Activated naive CD4-positive, alpha-beta T cell treated with anti-CD3 and anti-CD28 coated beads for 36 hours (primary cell): ENCODE measurements around the gene EPM2AIP1. TPM values are rescaled to one million over a fixed set of nuclear protein-coding genes. Genes with fewer than 3 reads are reported as not detected.
"Not testable (repeated sequence)": the region's sequence is repeated elsewhere in the genome, so short reads cannot be mapped to it uniquely, and the experiment has no call there.

Experiments
- CTCF ChIA-PET: fragments of 350-600 bp; sonication (Branson Sonifier 250); formaldehyde crosslinking; loops from one replicate; lab custom pipeline; 2021; ENCODE audit warnings: antibody characterized with exemption; lab: Charles Lee
- DNase-seq: peaks from one replicate; pipeline ENCODE4 v3.0.0-alpha.2; 2020
- H3K27ac Mint-ChIP-seq: one replicate; pipeline ENCODE4 v1.8.0; 2021; ENCODE audit warnings: mild to moderate bottlenecking, mixed read lengths
- H3K27me3 Mint-ChIP-seq: one replicate; pipeline ENCODE4 v1.8.0; 2021; ENCODE audit warnings: low read depth, mixed read lengths
- H3K36me3 Mint-ChIP-seq: one replicate; pipeline ENCODE4 v1.8.0; 2021; ENCODE audit warnings: low read depth, mixed read lengths
- H3K4me1 Mint-ChIP-seq: one replicate; pipeline ENCODE4 v1.8.0; 2021; ENCODE audit warnings: low read depth, mixed read lengths
- H3K4me3 Mint-ChIP-seq: one replicate; pipeline ENCODE4 v1.8.0; 2021; ENCODE audit warnings: mild to moderate bottlenecking, moderate library complexity, mixed read lengths
- H3K9me3 Mint-ChIP-seq: one replicate; pipeline ENCODE4 v1.8.0; 2021; ENCODE audit warnings: mixed read lengths
- intact Hi-C: fragments of 100-400 bp; cut with micrococcal nuclease; formaldehyde crosslinking; loops from one replicate; pipeline ENCODE4 v1.15.1; 2023
- total RNA-seq, 2 experiments: library from RNA; stranded (reverse); gene quantifications; one replicate each; pipeline ENCODE4 v1.2.3, GENCODE V29; 2021

EPM2AIP1 gene
- total RNA-seq, 2 experiments from 2014 or later: 10.8 to 13.1 TPM

GRCh38 chr3:36963008-36963407 is 29.9 kb downstream of the EPM2AIP1 start:
- H3K4me3 Mint-ChIP-seq, H3K4me1 Mint-ChIP-seq, H3K27ac Mint-ChIP-seq, CTCF ChIA-PET, H3K9me3 Mint-ChIP-seq, intact Hi-C loops, H3K27me3 Mint-ChIP-seq, DNase-seq, H3K36me3 Mint-ChIP-seq: not testable (repeated sequence)

- Mint-ChIP-seq H3K36me3 (no peaks in the 10 kb centered on the region), H3K27me3 (no peaks in the 10 kb centered on the region), H3K4me3 (no peak overlapping the region), H3K27ac (no peak overlapping the region), H3K4me1 (peaks cover 17% of the 10 kb centered on the region), H3K9me3 (no peaks in the 10 kb centered on the region)
- intact Hi-C loops: no loop called here
- no peak for DNase-seq
- CTCF ChIA-PET: interaction anchor here (0.6 to 4.1 kb wide), 8 partner anchors 9 to 1036 kb away, joined by 3 to 59 read pairs (median 12); partner anchors contain the start of gene TRANK1
Measured at GRCh38 chr3:36960502-36960901, 32.4 kb downstream of the EPM2AIP1 start.

GRCh38 chr3:36959821-36960220 is 33.1 kb downstream of the EPM2AIP1 start:
- Mint-ChIP-seq H3K36me3 (no peaks in the 10 kb centered on the region), H3K4me3 (no peak overlapping the region), H3K27me3 (no peaks in the 10 kb centered on the region), H3K9me3 (no peaks in the 10 kb centered on the region), H3K27ac (no peak overlapping the region), H3K4me1 (peaks cover 17% of the 10 kb centered on the region)
- CTCF ChIA-PET: interaction anchor here (0.6 to 4.9 kb wide), 17 partner anchors 10 to 1035 kb away, joined by 3 to 74 read pairs (median 6); partner anchors contain the start of gene TRANK1
- no peak for DNase-seq
- intact Hi-C loops: loop anchor here (2.0 kb wide), 2 partner anchors 15 to 253 kb away; partner anchors contain the start of gene TRANK1

GRCh38 chr3:36957862-36958686 is 34.9 kb downstream of the EPM2AIP1 start:
- Mint-ChIP-seq H3K27me3 (no peaks in the 10 kb centered on the region), H3K4me1 (peaks cover 17% of the 10 kb centered on the region), H3K36me3 (no peaks in the 10 kb centered on the region), H3K9me3 (no peaks in the 10 kb centered on the region), H3K27ac (no peak overlapping the region), H3K4me3 (no peak overlapping the region)
- CTCF ChIA-PET: interaction anchor here (0.6 to 4.9 kb wide), 41 partner anchors 8 to 296 kb away, joined by 3 to 74 read pairs (median 5); no protein-coding TSS in a partner anchor
- intact Hi-C loops: loop anchor here (1.0 to 2.0 kb wide), 10 partner anchors 13 to 992 kb away; partner anchors contain the start of gene TRANK1
- DNase-seq: peak; percentile 18

GRCh38 chr3:36957063-36957462 is 35.9 kb downstream of the EPM2AIP1 start:
- Mint-ChIP-seq H3K4me1 (peaks cover 17% of the 10 kb centered on the region), H3K4me3 (no peak overlapping the region), H3K27ac (no peak overlapping the region), H3K27me3 (no peaks in the 10 kb centered on the region), H3K36me3 (no peaks in the 10 kb centered on the region), H3K9me3 (no peaks in the 10 kb centered on the region)
- intact Hi-C loops: no loop called here
- CTCF ChIA-PET: interaction anchor here (0.5 to 4.9 kb wide), 12 partner anchors 13 to 223 kb away, joined by 3 to 74 read pairs (median 12); no protein-coding TSS in a partner anchor
- peak; percentile 29 for DNase-seq

GRCh38 chr3:36956155-36956554 is 36.8 kb downstream of the EPM2AIP1 start:
- no peak overlapping the region for H3K27ac Mint-ChIP-seq
- H3K36me3 Mint-ChIP-seq: no peaks in the 10 kb centered on the region
- no peaks in the 10 kb centered on the region for H3K27me3 Mint-ChIP-seq
- CTCF ChIA-PET: interaction anchor here (1.1 to 4.9 kb wide), 6 partner anchors 13 to 119 kb away, joined by 3 to 74 read pairs (median 9); partner anchors contain the start of genes EPM2AIP1 and MLH1
- peaks cover 17% of the 10 kb centered on the region for H3K4me1 Mint-ChIP-seq
- no peak for DNase-seq
- no peaks in the 10 kb centered on the region for H3K9me3 Mint-ChIP-seq
- H3K4me3 Mint-ChIP-seq: no peak overlapping the region
- intact Hi-C loops: no loop called here

GRCh38 chr3:36954452-36955134 is 38.3 kb downstream of the EPM2AIP1 start:
- DNase-seq: no peak
- no peaks in the 10 kb centered on the region for H3K27me3 Mint-ChIP-seq
- intact Hi-C loops: no loop called here
- no peaks in the 10 kb centered on the region for H3K9me3 Mint-ChIP-seq
- H3K36me3 Mint-ChIP-seq: no peaks in the 10 kb centered on the region
- CTCF ChIA-PET: interaction anchor here (0.6 to 1.4 kb wide), 2 partner anchors 38 to 86 kb away, joined by 5 read pairs; partner anchors contain the start of genes EPM2AIP1 and MLH1
- peaks cover 17% of the 10 kb centered on the region for H3K4me1 Mint-ChIP-seq
- H3K27ac Mint-ChIP-seq: no peak overlapping the region
- no peak overlapping the region for H3K4me3 Mint-ChIP-seq

- CTCF ChIA-PET: interaction anchor here (1.0 to 1.1 kb wide), 2 partner anchors 11 to 42 kb away, joined by 3 to 8 read pairs; no protein-coding TSS in a partner anchor
- H3K4me3 Mint-ChIP-seq, H3K27ac Mint-ChIP-seq: not testable (repeated sequence)
Measured at GRCh38 chr3:36947814-36948213, 45.1 kb downstream of the EPM2AIP1 start.

GRCh38 chr3:36945333-36945980 is 47.5 kb downstream of the EPM2AIP1 start:
- CTCF ChIA-PET: interaction anchor here (0.7 to 1.8 kb wide), 4 partner anchors 14 to 44 kb away, joined by 3 to 5 read pairs (median 4); no protein-coding TSS in a partner anchor
- Mint-ChIP-seq H3K36me3 (peaks cover 10% of the 10 kb centered on the region), H3K4me1 (peaks cover 12% of the 10 kb centered on the region), H3K27ac (no peak overlapping the region), H3K4me3 (peak overlapping the region; percentile 70), H3K9me3 (peaks cover 22% of the 10 kb centered on the region), H3K27me3 (no peaks in the 10 kb centered on the region)
- DNase-seq: no peak
- intact Hi-C loops: loop anchor here (1.0 to 2.0 kb wide), 3 partner anchors 13 to 69 kb away; partner anchors contain the start of genes EPM2AIP1 and MLH1

More at GRCh38 chr3:36947814-36948213, 45.1 kb downstream of the EPM2AIP1 start:
- intact Hi-C loops, DNase-seq, H3K27me3 Mint-ChIP-seq: not testable (repeated sequence)
- peaks cover 22% of the 10 kb centered on the region for H3K9me3 Mint-ChIP-seq
- H3K4me1 Mint-ChIP-seq: peaks cover 10% of the 10 kb centered on the region
- peaks cover 10% of the 10 kb centered on the region for H3K36me3 Mint-ChIP-seq

GRCh38 chr3:36944641-36945270 is 48.2 kb downstream of the EPM2AIP1 start, which contains the start of gene TRANK1:
TRANK1 (minus strand) TSS chr3:36945054; CDS start chr3:36944809, 245 bp downstream.
- Mint-ChIP-seq H3K27ac (no peak within 1 kb of the TSS), H3K9me3 (peaks cover 22% of the 10 kb centered on the region), H3K4me3 (peak within 1 kb of the TSS; percentile 78), H3K4me1 (peaks cover 12% of the 10 kb centered on the region), H3K36me3 (peaks cover 10% of the 10 kb centered on the region), H3K27me3 (no peaks in the 10 kb centered on the region)
- CTCF ChIA-PET: interaction anchor here (0.7 to 2.9 kb wide), 7 partner anchors 13 to 75 kb away, joined by 3 to 13 read pairs (median 4); no protein-coding TSS in a partner anchor
- intact Hi-C loops: loop anchor here (1.0 to 2.0 kb wide), 4 partner anchors 14 to 68 kb away; partner anchors contain the start of genes EPM2AIP1 and MLH1
- DNase-seq: peak; percentile 89
